Right ventricle myocardium inferior (tissue), 1 donor: ENCODE data around the gene ACOXL. TPM values are rescaled to one million over a fixed set of nuclear protein-coding genes. Genes with fewer than 3 reads are reported as not detected.
"Not testable (repeated sequence)": the region's sequence is repeated elsewhere in the genome, so short reads cannot be mapped to it uniquely, and the experiment has no call there.

Source experiments
- ATAC-seq: fragments of 200-7000 bp; cut with Tn5 transposase; one replicate; pipeline ENCODE4 v1.9.1; 2020; ENCODE audit warnings: mild to moderate bottlenecking, moderate library complexity
- DNase-seq: peaks from one replicate; pipeline ENCODE4 v3.0.0; 2021; ENCODE audit errors: missing footprints
- intact Hi-C: fragments of 100-400 bp; cut with DNase I; formaldehyde crosslinking; loops from one replicate; pipeline ENCODE4 v1.11.0; 2022
- total RNA-seq: library from RNA; stranded (reverse); fragmentation: NEBNext Ultra II Directional; extraction: Animal tissue kit (Norgen Biotek cat#: 25700); gene quantifications from one replicate; pipeline ENCODE4 v1.2.1, GENCODE V29; 2021
- donor health status: DM: no; HTN: yes; CAD: no; lungs with severe emphysema.

Gene ACOXL
- total RNA-seq, 1 donor from 2014 or later, result not detected

DNA sequence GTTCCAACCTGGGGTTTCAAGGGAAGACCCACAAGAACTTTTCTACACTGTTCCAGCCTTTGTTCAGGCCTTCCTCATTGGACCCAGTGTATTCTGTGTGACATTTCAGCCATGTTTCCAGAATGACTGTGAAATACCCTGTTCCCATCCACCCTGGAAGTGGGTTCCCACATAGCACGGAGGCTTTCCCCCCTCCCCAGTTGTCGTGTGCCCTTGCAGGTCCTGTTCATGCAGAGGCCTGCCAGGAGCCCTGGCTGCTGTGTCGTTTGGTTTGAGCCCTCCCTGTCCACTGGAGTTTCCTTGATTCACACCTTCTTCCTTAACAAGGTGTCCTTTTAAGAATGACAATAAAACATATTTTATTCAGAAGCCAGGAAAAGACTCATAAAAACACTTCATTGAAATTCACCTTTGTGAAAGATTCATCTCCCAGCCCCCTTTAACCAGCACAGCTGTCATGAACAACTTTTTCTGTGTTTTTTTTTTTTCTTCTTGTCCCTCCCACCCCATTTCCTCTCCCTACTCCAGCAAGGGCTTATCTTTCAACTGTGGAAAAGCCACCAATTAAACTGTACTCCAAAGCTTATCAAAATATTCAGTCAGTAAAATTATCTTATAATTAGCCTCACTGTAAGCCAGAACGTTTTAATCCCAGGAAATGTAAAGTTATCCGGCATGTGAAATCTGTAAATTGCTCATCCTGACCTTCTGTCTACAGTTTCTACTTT is 106.4 kb downstream of the ACOXL start:
- intact Hi-C loops, result no loop called here
- peak; percentile 28 for ATAC-seq
- DNase-seq, result no peak

DNA sequence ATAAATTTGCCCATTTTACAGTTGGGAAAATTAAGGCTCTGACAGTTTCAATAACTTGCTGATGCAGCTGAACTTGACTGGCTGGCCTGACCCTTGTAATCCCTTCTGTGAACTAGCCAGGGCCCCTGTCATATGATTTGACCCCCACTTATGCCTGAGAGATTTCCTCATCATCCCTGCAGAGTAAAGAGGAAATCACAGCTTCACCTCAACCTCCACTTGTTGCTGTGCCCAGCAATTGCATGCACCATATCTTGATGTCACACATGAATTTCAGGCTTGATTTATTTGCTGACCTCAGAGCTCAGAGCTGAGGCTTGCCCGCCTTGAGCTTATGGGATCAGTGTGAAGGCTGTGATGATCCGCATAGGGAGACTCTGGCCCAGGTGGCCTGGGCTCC is 108.1 kb downstream of the ACOXL start:
- intact Hi-C loops, result no loop called here
- no peak for ATAC-seq
- no peak for DNase-seq

DNA sequence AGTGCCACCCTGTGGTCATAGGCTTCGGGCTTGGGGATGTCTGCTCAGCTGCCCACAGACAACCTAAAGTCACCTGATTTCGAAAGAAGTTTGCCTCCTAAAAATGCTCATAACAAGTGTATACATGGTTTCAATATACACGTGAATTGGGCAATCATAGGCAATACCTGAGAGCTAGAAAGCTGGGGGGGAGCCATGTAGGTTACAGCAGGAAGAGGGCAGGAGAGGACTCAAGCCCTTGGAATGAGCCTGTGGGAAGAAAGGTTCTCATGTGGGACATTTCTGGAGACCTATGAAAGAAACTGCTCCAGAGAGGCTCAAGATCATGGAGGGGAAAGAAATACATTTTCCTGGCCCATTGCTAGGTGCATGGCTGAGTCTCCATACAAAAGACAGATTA is 109.7 kb downstream of the ACOXL start:
- no peak for ATAC-seq
- DNase-seq, result no peak
- intact Hi-C loops, result no loop called here

DNA sequence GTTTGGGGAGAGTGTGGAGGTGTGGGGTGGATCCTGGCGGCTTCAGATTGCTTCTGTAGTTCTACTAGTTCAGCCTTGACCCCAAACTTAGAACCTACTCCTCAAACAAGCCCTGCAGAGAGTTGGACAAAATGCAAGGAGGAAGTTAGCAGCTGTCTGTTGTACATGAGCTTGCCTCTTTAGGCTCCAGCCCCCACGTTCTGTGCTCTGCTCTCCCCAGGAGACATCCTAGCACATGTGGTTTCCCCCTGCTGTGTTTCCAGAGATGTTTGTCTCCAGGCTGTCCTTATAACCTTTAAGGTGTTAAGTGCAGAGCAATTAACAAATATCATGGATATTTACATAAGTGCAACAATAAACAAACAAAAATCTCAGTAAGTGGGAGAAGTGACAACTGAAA is 111.1 kb downstream of the ACOXL start:
- intact Hi-C loops, result no loop called here
- DNase-seq (no peak), ATAC-seq (no peak)

DNA sequence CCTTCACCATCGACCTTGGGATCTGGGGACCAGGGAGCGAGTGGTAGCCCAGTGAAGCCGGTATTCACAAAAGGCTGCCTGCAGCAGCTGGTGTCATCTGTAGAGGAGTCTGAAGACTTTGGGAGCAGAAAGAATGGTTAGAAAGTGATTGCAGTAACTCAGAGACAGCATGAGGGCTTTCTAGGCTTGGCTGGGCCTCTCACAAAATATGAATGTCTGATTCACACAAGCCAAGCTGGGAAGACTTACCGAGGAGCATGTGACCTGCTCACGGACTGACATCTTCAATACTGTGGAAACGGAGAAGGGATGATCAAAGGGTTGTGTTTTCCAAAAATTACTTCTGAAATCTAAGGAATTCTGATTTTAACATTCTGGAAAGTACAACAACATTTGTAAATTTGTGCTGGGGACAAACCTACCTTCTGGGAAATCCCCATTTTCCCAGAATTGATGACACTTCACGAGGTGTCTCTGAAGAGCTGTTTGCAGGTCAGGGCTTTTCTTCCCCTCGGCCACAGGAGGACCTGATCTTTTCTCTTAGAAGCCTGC is 111.7 kb downstream of the ACOXL start:
- intact Hi-C loops, result no loop called here
- DNase-seq (no peak), ATAC-seq (no peak)

DNA sequence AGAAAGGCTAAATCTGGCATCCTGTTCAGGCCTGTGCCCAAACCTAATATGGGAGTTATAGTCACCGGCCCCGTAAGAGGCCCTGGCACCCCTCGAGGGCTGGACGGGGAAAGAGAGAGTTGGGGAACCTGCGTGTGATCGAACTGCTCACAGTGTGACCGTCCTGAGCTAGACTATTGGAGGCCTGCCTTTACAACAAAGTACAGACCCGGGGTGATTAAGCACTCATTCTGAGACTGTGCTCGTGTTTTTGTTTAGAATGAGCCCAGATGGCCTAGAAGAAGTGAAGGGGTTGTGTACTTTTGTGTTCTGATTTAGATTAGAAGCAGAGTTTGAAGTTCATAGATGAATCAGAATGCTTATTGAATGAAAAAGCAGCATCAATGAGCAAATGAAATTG is 115.3 kb downstream of the ACOXL start:
- ATAC-seq (no peak), DNase-seq (no peak)
- intact Hi-C loops, result no loop called here

DNA sequence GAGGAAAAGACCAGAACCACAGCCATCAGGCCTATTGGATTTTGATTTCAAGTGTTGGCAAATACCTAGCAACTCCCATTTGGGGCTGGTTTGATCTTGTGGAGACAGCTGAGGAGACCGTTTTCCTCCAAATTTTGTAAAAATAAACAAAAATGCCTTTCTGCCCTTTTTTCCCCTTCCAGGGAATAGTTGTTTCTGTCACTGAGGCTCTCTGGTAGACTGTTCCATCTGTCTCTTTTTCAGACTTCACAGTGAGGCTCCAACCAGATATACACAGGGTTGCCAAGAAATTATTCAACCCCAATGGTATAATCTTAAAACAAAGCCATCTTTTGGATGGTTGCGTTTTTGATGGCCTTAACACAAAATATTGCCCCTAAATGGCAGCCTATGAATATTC is 115.7 kb downstream of the ACOXL start:
- ATAC-seq (no peak), DNase-seq (no peak)
- intact Hi-C loops, result no loop called here

DNA sequence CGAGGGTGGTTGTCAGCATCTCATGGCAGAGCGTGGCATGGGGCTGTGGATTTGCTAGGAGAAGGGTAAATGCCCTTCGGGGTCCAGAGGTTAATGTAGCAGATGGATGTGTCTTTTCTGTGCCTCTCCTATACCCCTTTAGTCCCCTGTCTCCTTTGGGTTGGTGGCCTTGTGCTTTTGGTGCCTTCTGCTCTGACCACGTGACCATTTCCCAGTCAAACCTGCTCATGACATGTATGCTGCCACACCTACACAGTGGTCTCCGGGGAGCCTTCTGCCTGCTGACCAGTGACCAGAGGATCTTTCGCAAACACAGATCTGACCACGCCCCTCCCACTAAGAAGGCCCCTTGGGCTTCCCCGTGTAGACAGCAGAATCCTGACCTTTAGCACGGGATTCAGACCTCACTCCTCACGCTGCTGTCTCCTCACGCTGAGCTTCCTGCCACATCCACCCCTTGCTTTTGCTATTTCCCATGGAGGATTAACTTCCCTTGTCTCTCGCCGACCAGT is 116.2 kb downstream of the ACOXL start:
- intact Hi-C loops, result no loop called here
- ATAC-seq, result no peak
- no peak for DNase-seq

DNA sequence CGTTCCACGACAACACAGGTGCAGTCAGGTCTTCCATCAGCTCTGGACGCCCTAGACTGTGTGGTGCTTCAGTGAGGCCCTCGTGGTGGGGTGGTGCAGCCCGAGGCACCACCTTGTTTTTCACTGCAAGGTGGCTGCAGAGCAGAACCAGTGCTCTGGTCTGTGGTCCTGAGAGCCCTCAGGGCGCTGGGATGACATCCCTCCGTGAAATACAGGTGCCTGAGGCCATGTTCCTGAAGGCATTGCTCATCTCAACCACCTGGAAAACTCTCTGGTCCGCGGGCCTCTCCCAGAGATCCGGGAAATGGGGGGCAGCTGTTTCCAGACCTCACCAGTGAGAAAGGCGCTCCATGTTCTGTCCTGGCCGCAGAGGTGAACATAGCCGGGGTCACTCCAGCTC is 119.2 kb downstream of the ACOXL start:
- ATAC-seq, result no peak
- DNase-seq, result no peak

DNA sequence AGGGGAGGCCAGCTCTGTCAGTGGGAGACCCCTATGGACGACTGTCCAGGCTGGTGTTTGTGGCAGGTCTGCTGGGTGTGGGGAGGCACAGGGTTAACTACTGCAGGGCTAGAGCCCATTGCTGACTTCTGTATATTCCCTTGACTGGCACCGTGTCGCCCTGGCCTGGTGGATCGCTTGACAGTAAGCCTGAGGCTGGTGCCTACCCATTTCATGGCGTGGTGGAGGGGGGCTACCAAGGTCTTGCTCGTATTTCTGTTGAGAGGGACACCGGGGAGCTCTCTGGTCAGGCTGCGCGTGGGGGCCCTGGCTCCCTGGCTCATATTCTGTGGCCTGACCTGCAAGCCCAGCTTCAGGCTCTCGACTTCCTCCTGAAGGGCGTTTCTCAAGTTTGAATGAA is 119.7 kb downstream of the ACOXL start:
- no peak for DNase-seq
- no peak for ATAC-seq

More for the DNA sequence above, 119.2 kb downstream of the ACOXL start:
- intact Hi-C loops, result no loop called here

DNA sequence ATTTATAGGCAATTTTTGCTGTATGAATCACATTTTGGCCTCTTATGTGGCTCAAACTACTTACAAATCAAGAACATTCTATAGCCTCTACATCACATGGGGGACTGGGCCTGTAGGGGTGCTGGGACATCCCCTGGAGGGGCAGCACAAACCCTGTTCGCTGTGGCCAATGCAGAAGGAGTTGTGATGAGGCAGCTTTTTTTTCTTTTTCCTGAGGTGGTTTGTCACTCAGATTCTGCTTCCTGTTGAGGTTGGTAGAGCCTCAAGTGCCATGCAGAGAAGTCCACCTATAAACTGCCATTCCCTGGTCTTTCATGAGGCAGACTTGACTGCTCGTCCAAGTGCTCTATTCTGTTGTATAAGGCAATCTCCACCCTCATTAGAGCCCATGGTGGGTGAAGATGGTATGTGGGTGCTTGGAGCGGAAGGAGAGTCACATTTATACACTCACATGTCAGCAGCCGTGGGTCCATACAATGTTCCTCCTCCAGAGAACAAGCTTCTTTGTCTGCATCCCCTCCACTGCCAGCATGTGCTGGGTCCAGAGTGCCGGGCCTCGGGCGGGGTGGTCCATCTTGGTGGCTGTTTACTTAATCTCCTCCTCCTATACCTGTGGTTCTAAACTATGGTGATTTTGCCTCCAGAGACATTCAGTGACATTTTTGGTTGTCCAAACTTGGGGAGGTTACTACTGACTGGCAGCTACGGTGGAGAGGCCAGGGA is 120.3 kb downstream of the ACOXL start:
- no peak for DNase-seq
- no peak for ATAC-seq
- intact Hi-C loops, result no loop called here

More for the DNA sequence above, 119.7 kb downstream of the ACOXL start:
- intact Hi-C loops, result no loop called here

DNA sequence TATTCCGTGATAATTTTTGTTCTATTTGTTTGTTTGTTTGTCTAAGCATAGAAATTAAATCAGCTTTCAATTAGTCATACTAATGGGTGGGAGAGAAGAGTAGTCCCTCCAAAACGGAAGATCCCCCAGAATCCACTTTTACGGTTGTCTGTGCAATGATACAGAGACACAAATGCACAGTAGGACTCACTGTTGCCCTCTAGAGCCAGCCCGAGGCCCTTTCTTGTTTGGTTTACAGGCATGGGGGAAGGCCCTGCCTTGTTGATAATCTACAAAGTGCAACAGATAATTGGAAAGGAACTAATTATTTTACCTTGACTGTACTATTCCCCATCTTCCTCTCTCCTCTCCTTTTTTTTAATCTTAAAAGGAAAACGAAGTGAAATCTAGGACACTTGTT is 121.1 kb downstream of the ACOXL start:
- DNase-seq, result no peak
- no peak for ATAC-seq
- intact Hi-C loops, result no loop called here

DNA sequence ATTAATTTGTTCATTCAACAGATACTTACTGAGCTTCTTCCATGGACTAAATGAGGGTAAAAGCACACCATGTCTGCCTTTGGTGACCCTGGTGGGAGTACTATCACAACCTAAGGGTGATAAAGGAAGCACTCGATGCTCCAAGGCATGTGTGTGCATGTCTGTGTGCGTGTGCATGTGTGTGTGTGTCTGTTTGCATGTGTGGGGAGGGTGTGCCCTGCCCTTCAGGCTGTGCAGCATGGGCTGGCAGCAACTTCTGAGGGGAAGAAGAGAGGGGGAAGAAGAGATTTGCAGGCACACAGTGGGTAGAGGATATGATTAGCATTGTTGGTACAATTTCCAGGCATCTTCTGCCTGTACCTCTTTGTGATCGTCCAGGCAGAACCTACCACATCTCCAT is 121.6 kb downstream of the ACOXL start:
- DNase-seq (no peak), ATAC-seq (no peak)
- intact Hi-C loops, result no loop called here

DNA sequence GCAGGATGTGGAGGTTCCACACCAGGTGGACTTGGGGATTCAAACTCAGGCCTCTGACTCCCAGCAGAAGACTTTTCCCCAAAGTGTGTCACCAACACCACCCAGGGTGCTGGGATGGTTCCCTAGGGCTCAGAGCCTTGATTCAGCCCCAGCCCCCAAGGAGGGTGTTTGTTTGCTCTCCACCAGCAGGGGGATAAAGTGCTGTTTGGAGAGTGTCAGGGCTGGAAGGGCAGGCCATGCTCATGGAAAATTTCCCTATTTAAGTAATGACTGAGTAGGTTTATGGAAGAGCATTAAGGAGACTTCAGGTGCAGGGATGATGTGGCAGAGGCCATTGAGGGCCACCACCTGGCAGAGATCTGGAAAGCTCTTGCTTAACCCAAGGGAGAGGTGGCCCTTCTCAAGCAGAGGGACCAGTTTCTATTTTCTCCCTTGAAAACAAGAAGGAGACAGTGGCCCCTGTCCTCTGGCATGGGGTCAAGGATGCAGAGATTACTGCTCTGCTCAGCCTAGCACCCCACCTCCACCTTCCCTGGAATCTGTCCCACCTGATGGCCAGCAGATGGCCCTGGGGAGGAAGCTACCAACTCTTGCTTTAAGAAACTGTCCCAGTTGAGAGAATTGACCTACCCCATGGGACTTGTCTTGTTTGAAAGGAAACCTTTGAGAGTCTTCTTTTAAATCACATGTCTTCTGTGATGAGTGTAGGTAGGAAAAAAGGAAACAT is 122.1 kb downstream of the ACOXL start:
- ATAC-seq, result no peak
- no peak for DNase-seq
- intact Hi-C loops, result no loop called here

DNA sequence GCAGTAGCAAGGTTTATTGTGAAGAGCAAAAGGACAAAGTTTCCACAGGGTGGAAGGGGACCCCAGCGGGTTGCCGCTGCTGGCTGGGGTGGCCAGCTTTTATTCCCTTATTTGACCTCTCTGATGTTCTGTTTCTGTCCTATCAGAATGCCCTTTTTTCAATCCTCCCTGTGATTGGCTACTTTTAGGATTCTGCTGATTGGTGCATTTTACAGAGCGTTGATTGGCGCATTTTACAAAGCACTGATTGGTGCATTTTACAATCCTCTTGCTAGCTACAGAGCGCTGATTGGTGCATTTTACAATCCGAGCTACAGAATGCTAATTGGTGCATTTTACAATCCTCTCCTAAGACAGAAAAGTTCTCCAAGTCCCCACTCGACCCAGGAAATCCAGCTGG is 123.5 kb downstream of the ACOXL start:
- DNase-seq, intact Hi-C loops, ATAC-seq: not testable (repeated sequence)

DNA sequence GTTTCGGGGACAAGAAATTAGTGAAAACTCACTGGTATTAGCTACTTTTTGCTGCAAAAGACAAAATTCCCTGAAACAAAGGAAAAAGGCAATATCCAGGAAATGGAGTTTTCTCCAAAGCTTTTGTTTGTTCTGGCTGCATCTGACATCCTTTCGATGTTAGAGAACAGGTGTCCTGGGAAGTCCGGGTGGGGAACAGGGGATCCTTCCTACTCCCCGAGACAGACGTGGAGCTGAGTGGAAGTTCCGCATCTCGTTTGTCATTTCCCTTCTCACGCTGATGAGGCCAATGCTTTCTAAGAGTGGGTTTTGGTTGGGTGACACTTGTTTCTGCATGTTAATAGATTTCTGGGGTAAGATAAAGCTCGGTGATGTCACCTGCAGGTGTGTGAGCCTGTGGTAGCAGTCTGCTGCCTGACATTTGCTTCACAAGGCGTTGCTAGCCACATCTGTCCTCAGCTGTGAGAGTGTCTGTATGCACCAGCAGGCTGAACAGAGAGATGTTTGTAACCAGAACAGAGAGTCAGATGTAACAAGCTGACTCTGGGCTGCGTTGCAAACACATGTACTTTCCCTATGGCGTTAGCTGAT is 125.9 kb downstream of the ACOXL start:
- intact Hi-C loops, result no loop called here
- ATAC-seq (no peak), DNase-seq (no peak)

DNA sequence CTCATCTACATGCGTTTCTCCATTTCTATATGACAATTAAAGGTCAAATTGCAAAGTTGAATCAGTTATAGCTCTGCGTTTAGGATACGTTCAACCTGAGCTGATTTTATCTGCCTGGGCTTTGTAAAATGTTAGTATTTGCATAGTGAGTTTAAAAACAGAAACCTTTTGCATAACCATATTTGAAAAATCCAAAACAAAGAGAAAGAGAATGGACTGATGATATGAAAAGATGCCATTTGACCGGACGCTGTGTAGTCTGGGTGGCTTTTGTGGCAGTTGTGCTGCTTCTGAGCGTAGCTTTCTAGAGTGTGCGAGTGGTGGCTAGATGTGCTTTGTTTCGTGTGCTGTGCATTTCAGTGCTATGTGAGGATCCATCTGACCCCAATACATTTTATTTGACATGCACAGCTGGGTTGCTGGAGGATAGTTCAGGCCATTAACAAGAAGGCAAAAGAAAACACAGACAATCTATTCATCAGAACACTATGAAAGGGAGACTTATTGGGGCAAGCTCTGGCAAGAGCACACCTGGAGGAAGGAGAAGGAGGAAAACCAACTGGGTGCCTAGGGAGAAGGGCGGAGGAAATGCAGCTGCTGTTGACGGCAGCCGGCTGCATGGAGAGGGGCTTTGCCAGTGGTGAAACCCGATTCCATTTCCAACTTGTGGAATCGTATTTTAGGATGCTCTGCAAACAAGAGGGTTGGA is 126.8 kb downstream of the ACOXL start:
- intact Hi-C loops, result no loop called here
- DNase-seq (no peak), ATAC-seq (no peak)

DNA sequence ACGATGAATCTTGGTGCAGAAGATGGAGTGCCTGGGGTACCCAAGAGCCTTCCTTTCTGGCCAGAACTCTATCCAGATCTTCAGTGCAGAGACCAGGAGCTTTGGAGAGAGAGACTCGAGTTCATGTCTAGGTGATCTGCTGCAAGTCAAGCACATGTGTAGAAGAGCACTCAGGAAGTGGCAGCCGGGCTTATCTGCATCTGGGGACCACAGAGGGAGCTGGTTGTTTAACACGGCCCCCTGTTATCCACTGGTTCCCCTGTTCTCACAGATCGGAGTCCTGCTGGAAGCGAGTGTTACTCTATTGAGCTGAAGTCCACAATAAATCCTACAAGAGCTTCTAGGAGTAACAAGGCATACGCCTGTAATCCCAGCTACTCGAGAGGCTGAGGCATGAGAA is 128.3 kb downstream of the ACOXL start:
- no peak for DNase-seq
- intact Hi-C loops, result no loop called here
- no peak for ATAC-seq
